ENCODE measurements around the gene ADH4.

The ADH4 gene

GRCh38 chr4:99077177-99077576 is 66.9 kb downstream of the ADH4 start:
- Histone ChIP-seq H3K4me1 (ENCODE audit: control insufficient read depth, insufficient read depth, low read length) (no peaks in the 10 kb centered on the region), H3K9me3 (ENCODE audit: control insufficient read depth, low read length) (no peaks in the 10 kb centered on the region), H3K36me3 (ENCODE audit: control insufficient read depth, insufficient read depth, low read length) (no peaks in the 10 kb centered on the region), H3K9ac (ENCODE audit: low read length) (no peak overlapping the region), H3K27me3 (ENCODE audit: control insufficient read depth, insufficient read depth, low read length) (no peaks in the 10 kb centered on the region), H3K4me3 (ENCODE audit: low read length) (no peak overlapping the region)

GRCh38 chr4:99076292-99076976 is 67.7 kb downstream of the ADH4 start:
- H3K9me3 ChIP-seq (ENCODE audit: control insufficient read depth, low read length) = no peaks in the 10 kb centered on the region
- H3K36me3 ChIP-seq (ENCODE audit: control insufficient read depth, insufficient read depth, low read length) = no peaks in the 10 kb centered on the region
- H3K4me1 ChIP-seq (ENCODE audit: control insufficient read depth, insufficient read depth, low read length) = no peaks in the 10 kb centered on the region
- H3K27me3 ChIP-seq (ENCODE audit: control insufficient read depth, insufficient read depth, low read length) = no peaks in the 10 kb centered on the region
- no peak overlapping the region for H3K9ac ChIP-seq (ENCODE audit: low read length)
- H3K4me3 ChIP-seq (ENCODE audit: low read length) = no peak overlapping the region

GRCh38 chr4:99074816-99075215 is 69.3 kb downstream of the ADH4 start:
- no peaks in the 10 kb centered on the region for H3K4me1 ChIP-seq (ENCODE audit: control insufficient read depth, insufficient read depth, low read length)
- H3K9ac ChIP-seq (ENCODE audit: low read length) = no peak overlapping the region
- H3K36me3 ChIP-seq (ENCODE audit: control insufficient read depth, insufficient read depth, low read length) = no peaks in the 10 kb centered on the region
- no peaks in the 10 kb centered on the region for H3K9me3 ChIP-seq (ENCODE audit: control insufficient read depth, low read length)
- no peaks in the 10 kb centered on the region for H3K27me3 ChIP-seq (ENCODE audit: control insufficient read depth, insufficient read depth, low read length)
- no peak overlapping the region for H3K4me3 ChIP-seq (ENCODE audit: low read length)
